IMR-90 (cell line): ENCODE data around the gene PLEKHG5. TPM values are rescaled to one million over a fixed set of nuclear protein-coding genes. Genes with fewer than 3 reads are reported as not detected.

Experiments used
- ATAC-seq: fragments of 200-7000 bp; cut with Tn5 transposase; 2 replicates; pipeline ENCODE4 v1.9.1; 2020; ENCODE audit warnings: low read depth, mild to moderate bottlenecking, moderate library complexity
- BruUV-seq: library from RNA; stranded (reverse); fragments of 400-500 nt; replicated peaks from 2 replicates; lab custom pipeline; 2021; lab: Mats Ljungman, UMichigan
- CTCF ChIA-PET: fragments of 300-600 bp; formaldehyde crosslinking; extraction: SDS; loops from one replicate; lab custom pipeline; 2021; ENCODE audit warnings: antibody characterized with exemption; lab: Yijun Ruan, JAX
- POLR2A ChIA-PET: fragments of 300-600 bp; sonication (Branson Sonifier 250); formaldehyde crosslinking; loops from one replicate; lab custom pipeline; 2022; ENCODE audit warnings: antibody characterized with exemption; ENCODE audit not compliant: unreplicated experiment; lab: Charles Lee
- DNase-seq: peaks from one replicate; pipeline ENCODE4 v3.0.0; 2013
- H2AFZ ChIP-seq: replicated peaks from 2 replicates; pipeline ENCODE3; 2013; ENCODE audit warnings: low read length, mild to moderate bottlenecking; ENCODE audit not compliant: poor library complexity
- H2AK5ac ChIP-seq: 2 replicates; pipeline ENCODE4 v1.6.1; 2013; ENCODE audit warnings: low read depth, low read length, inconsistent platforms
- H2AK9ac ChIP-seq: replicated peaks from 2 replicates; pipeline ENCODE3; 2013; ENCODE audit warnings: mild to moderate bottlenecking, low read depth, low read length, moderate library complexity; ENCODE audit not compliant: poor library complexity
- H2BK120ac ChIP-seq: 2 replicates; pipeline ENCODE4 v1.6.1; 2013; ENCODE audit warnings: low read depth, low read length, inconsistent platforms
- H2BK15ac ChIP-seq: 3 replicates; pipeline ENCODE4 v1.6.1; 2013; ENCODE audit warnings: low read depth, low read length, inconsistent platforms
- H2BK20ac ChIP-seq: 2 replicates; pipeline ENCODE4 v1.6.1; 2013; ENCODE audit warnings: low read depth, mild to moderate bottlenecking, inconsistent platforms, low read length, moderate library complexity
- H2BK5ac ChIP-seq: 2 replicates; pipeline ENCODE4 v1.6.1; 2013; ENCODE audit warnings: mild to moderate bottlenecking, low read depth, low read length, inconsistent platforms; ENCODE audit not compliant: poor library complexity, severe bottlenecking
- H3K14ac ChIP-seq: replicated peaks from 2 replicates; pipeline ENCODE4 v1.6.1; 2013; ENCODE audit warnings: low read depth, low read length, inconsistent platforms
- H3K18ac ChIP-seq: 2 replicates; pipeline ENCODE4 v1.6.1; 2013; ENCODE audit warnings: low read depth, low read length, control low read depth
- H3K23ac ChIP-seq: 2 replicates; pipeline ENCODE4 v1.6.1; 2013; ENCODE audit warnings: low read depth, low read length, inconsistent platforms
- H3K27ac ChIP-seq: 2 replicates; pipeline ENCODE4 v1.5.1; 2013; ENCODE audit warnings: mild to moderate bottlenecking, control low read depth, low read length; ENCODE audit not compliant: insufficient read depth
- H3K27me3 ChIP-seq: 2 replicates; pipeline ENCODE4 v1.6.1; 2013; ENCODE audit warnings: low read length; ENCODE audit not compliant: control insufficient read depth, insufficient read depth
- H3K36me3 ChIP-seq: 2 replicates; pipeline ENCODE4 v1.6.1; 2013; ENCODE audit warnings: low read length, mixed read lengths; ENCODE audit not compliant: control insufficient read depth, insufficient read depth
- H3K4ac ChIP-seq: 2 replicates; pipeline ENCODE4 v1.6.1; 2013; ENCODE audit warnings: low read depth, low read length, inconsistent platforms
- H3K4me1 ChIP-seq: 2 replicates; pipeline ENCODE4 v1.6.1; 2013; ENCODE audit warnings: low read length, mixed read lengths; ENCODE audit not compliant: control insufficient read depth, insufficient read depth
- H3K4me2 ChIP-seq: 2 replicates; pipeline ENCODE4 v1.6.1; 2013; ENCODE audit warnings: low read depth, mild to moderate bottlenecking, control low read depth, low read length, moderate library complexity
- H3K4me3 ChIP-seq: 2 replicates; pipeline ENCODE4 v1.5.1; 2013; ENCODE audit warnings: low read depth, mild to moderate bottlenecking, control low read depth, low read length, moderate library complexity; ENCODE audit not compliant: insufficient read depth
- H3K56ac ChIP-seq: 2 replicates; pipeline ENCODE4 v1.6.1; 2013; ENCODE audit warnings: low read length, inconsistent platforms; ENCODE audit not compliant: insufficient read depth; ENCODE audit errors: extremely low read depth
- H3K79me1 ChIP-seq, 2 experiments: 2 replicates each; pipeline ENCODE4 v1.6.1; 2013; ENCODE audit warnings: low read length in 2 of 2, inconsistent platforms in 1 of 2, low read depth in 1 of 2
- H3K9ac ChIP-seq: 2 replicates; pipeline ENCODE4 v1.6.1; 2013; ENCODE audit warnings: low read depth, low read length, control low read depth
- H3K9me1 ChIP-seq: 2 replicates; pipeline ENCODE4 v1.6.1; 2013; ENCODE audit warnings: low read length, inconsistent platforms; ENCODE audit not compliant: insufficient read depth
- H3K9me3 ChIP-seq: 2 replicates; pipeline ENCODE4 v1.6.1; 2013; ENCODE audit warnings: low read length; ENCODE audit not compliant: control insufficient read depth, insufficient read depth
- H4K20me1 ChIP-seq: 2 replicates; pipeline ENCODE4 v1.6.1; 2013; ENCODE audit warnings: low read length, inconsistent platforms; ENCODE audit not compliant: insufficient read depth
- H4K5ac ChIP-seq: 2 replicates; pipeline ENCODE4 v1.6.1; 2013; ENCODE audit warnings: mild to moderate bottlenecking, low read depth, low read length, control low read depth
- H4K8ac ChIP-seq, 2 experiments: 2 replicates each; pipeline ENCODE4 v1.6.1; 2013; ENCODE audit warnings: low read depth in 2 of 2, low read length in 2 of 2, control low read depth in 1 of 2, inconsistent platforms in 1 of 2
- H4K91ac ChIP-seq: 2 replicates; pipeline ENCODE4 v1.6.1; 2013; ENCODE audit warnings: low read depth, low read length, inconsistent platforms; ENCODE audit not compliant: insufficient read depth
- MAZ ChIP-seq: IDR thresholded peaks from 2 replicates; pipeline ENCODE4 v1.6.1; 2012; ENCODE audit warnings: low read depth, mild to moderate bottlenecking, low read length, improper control_type of control experiment, moderate library complexity, borderline replicate concordance
- RCOR1 ChIP-seq: IDR thresholded peaks from 2 replicates; pipeline ENCODE4 v1.6.1; 2012; ENCODE audit warnings: mild to moderate bottlenecking, low read length, improper control_type of control experiment; ENCODE audit not compliant: insufficient replicate concordance
- WGBS, 2 experiments: methylation state at CpG; one replicate each; pipeline versions ENCODE4 v1.1.5 to v1.1.7; 2013; ENCODE audit warnings: missing lambda C conversion rate in 2 of 2; ENCODE audit not compliant: insufficient read length in 1 of 2; ENCODE audit errors: extremely low coverage in 2 of 2; 5-methylcytosine and 5-hydroxymethylcytosine counted together
- dilution Hi-C: fragments of 300-500 bp; cut with HindIII; formaldehyde crosslinking; loops from one replicate; pipeline ENCODE4 v1.14.3; 2018; ENCODE audit warnings: low sequenced_read_pairs; ENCODE audit not compliant: unreplicated experiment
- in situ Hi-C: fragments of 300-500 bp; cut with MboI; formaldehyde crosslinking; loops from 3 replicates; pipeline ENCODE4 v1.14.3; 2019; ENCODE audit warnings: low sequenced_read_pairs, inconsistent platforms, mixed read lengths
- intact Hi-C: fragments of 100-400 bp; cut with micrococcal nuclease; formaldehyde crosslinking; loops from 2 replicates; pipeline ENCODE4 v1.10.0; 2022
- polyA plus RNA-seq, 3 experiments: library from polyadenylated mRNA; depleted of rRNA; stranded (reverse); fragments of >200 nt; gene quantifications; 2 replicates each; pipeline ENCODE4 v1.2.3, GENCODE V29; 2012; ENCODE audit warnings: low replicate concordance in 1 of 3
- total RNA-seq: library from RNA; depleted of rRNA; stranded (reverse); fragments of >200 nt; gene quantifications from 2 replicates; pipeline ENCODE4 v1.2.3, GENCODE V29; 2012
- TF ChIP-seq, protein P1 (sequence below): fragments of 150-350 bp; IDR thresholded peaks from 2 replicates; pipeline ENCODE4 v1.6.1; 2016; ENCODE audit warnings: low read depth, mild to moderate bottlenecking, low read length, moderate library complexity, borderline replicate concordance

Gene PLEKHG5
- total and polyA plus RNA-seq, 2 of the 4 experiments (the other 2 are of a cell fraction), result 4.8 to 11.6 TPM

DNA sequence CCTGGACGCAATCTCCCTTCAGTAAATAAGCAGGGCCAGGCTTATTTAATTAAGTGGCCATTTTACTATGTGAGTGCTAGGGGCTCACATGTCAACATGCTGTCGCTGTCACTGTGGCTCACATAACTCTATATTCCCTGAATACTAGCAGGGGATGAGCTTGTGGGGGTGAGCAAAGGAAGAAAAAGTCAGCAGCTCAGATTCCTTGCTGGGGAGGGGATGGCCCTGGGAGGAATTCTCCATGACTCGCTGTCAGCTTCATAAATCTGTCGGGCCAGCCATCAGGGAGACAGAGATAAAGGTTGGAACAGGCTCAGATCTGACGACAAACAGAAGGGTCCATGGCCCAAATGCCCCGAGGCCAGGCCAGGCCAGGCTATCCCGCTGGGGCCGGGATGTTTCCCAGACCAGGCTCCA is 26.0 kb upstream of the PLEKHG5 start:
- Histone ChIP-seq H3K4me1 (peaks cover 11% of the 10 kb centered on the region), H4K91ac (no peak overlapping the region), H2BK15ac (no peak overlapping the region), H2BK120ac (no peak overlapping the region), H3K9me3 (no peaks in the 10 kb centered on the region), H3K4ac (no peak overlapping the region), H3K79me1 (no peaks in the 10 kb centered on the region), H3K56ac (no peak overlapping the region), H2BK20ac (no peak overlapping the region), H4K20me1 (no peaks in the 10 kb centered on the region), H3K14ac (no peak overlapping the region), H3K18ac (no peak overlapping the region), H2AK9ac (no peak overlapping the region), H3K9ac (no peak overlapping the region), H4K5ac (no peak overlapping the region), H3K27me3 (no peaks in the 10 kb centered on the region), H3K4me3 (no peak overlapping the region), H2AK5ac (no peak overlapping the region), H3K36me3 (no peaks in the 10 kb centered on the region), H3K23ac (no peak overlapping the region), H3K27ac (no peak overlapping the region), H2BK5ac (no peak overlapping the region), H4K8ac (no peak overlapping the region), H3K9me1 (peaks cover 6% of the 10 kb centered on the region; the same call in 1 of the 2 replicates), H3K4me2 (no peak overlapping the region), H2AFZ (peak overlapping the region; percentile 64)
- intact Hi-C loops, result no loop called here
- dilution Hi-C loops, result no loop called here
- CTCF ChIA-PET, result no interaction called here
- POLR2A ChIA-PET, result no interaction called here
- in situ Hi-C loops, result no loop called here
- DNase-seq (peak; percentile 38), ATAC-seq (peak; percentile 20; the same call in 1 of the 2 replicates)
- TF ChIP-seq RCOR1 (no peak), MAZ (no peak)
- TF ChIP-seq, protein P1, sequence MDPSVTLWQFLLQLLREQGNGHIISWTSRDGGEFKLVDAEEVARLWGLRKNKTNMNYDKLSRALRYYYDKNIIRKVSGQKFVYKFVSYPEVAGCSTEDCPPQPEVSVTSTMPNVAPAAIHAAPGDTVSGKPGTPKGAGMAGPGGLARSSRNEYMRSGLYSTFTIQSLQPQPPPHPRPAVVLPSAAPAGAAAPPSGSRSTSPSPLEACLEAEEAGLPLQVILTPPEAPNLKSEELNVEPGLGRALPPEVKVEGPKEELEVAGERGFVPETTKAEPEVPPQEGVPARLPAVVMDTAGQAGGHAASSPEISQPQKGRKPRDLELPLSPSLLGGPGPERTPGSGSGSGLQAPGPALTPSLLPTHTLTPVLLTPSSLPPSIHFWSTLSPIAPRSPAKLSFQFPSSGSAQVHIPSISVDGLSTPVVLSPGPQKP, result no peak
- BruUV-seq, result no TSS peak
- 20% methylated on average over 2 of the region's 8 CpGs; no CpG with 5 or more reads in 1 of the 2 experiments for WGBS, 2 experiments
